HG02938 (cell line): ENCODE measurements around the gene IFT88.
A peak's percentile ranks its signal among the peaks of the same experiment; 100 is the strongest.

Source experiments
- ATAC-seq: cut with Tn5 transposase; IDR thresholded peaks from one replicate; pipeline ENCODE4 v1.9.1; 2021; ENCODE audit warnings: mild to moderate bottlenecking, moderate library complexity; ENCODE audit not compliant: unreplicated experiment

Gene IFT88

GRCh38 chr13:20566898-20567874 is at the start of gene IFT88:
Gene IFT88, plus strand, starts transcription at chr13:20567157. Its CDS starts 7,229 bp downstream, at chr13:20574386.
- peak; percentile 71 for ATAC-seq

GRCh38 chr13:20518660-20519100 is 48.3 kb upstream of the IFT88 start:
- ATAC-seq: no peak

GRCh38 chr13:20519875-20520274 is 47.1 kb upstream of the IFT88 start:
- ATAC-seq: no peak

GRCh38 chr13:20521364-20522115 is 45.4 kb upstream of the IFT88 start:
- ATAC-seq: no peak

GRCh38 chr13:20525144-20525600 is 41.8 kb upstream of the IFT88 start:
- peak; percentile 5 for ATAC-seq

GRCh38 chr13:20525601-20526544 is 41.1 kb upstream of the IFT88 start, which contains the start of gene CRYL1:
Gene CRYL1, minus strand, starts transcription at chr13:20525857. Its CDS starts 63 bp downstream, at chr13:20525794.
- ATAC-seq: peak; percentile 61

GRCh38 chr13:20526664-20527063 is 40.3 kb upstream of the IFT88 start:
- ATAC-seq: no peak

GRCh38 chr13:20528452-20528851 is 38.5 kb upstream of the IFT88 start:
- peak; percentile 49 for ATAC-seq

GRCh38 chr13:20534038-20534608 is 32.8 kb upstream of the IFT88 start:
- no peak for ATAC-seq

GRCh38 chr13:20536992-20537391 is 30.0 kb upstream of the IFT88 start:
- ATAC-seq: no peak

- ATAC-seq: no peak
Observed at GRCh38 chr13:20544201-20544923, 22.6 kb upstream of the IFT88 start.

GRCh38 chr13:20546556-20546955 is 20.4 kb upstream of the IFT88 start:
- no peak for ATAC-seq

GRCh38 chr13:20547479-20547908 is 19.5 kb upstream of the IFT88 start:
- no peak for ATAC-seq

- ATAC-seq: no peak
Observed at GRCh38 chr13:20550799-20551198, 16.2 kb upstream of the IFT88 start.

GRCh38 chr13:20553311-20553710 is 13.6 kb upstream of the IFT88 start:
- ATAC-seq: no peak

GRCh38 chr13:20558982-20559381 is 8.0 kb upstream of the IFT88 start:
- ATAC-seq: no peak

GRCh38 chr13:20559659-20560356 is 7.1 kb upstream of the IFT88 start:
- ATAC-seq: no peak

- ATAC-seq: no peak
Observed at GRCh38 chr13:20561741-20562140, 5.2 kb upstream of the IFT88 start.
